Gastroesophageal sphincter (tissue), 3 donors: ENCODE results near the gene HSPA12A.

Experiments used
- CTCF ChIP-seq, 4 experiments: fragments of 200-600 bp in 2 of 4; fragments of 450-650 bp in 2 of 4; sonication (generic) in 1 of 4; IDR thresholded peaks; one replicate each; pipeline ENCODE4 v1.5.1; 2017 to 2019; ENCODE audit warnings: antibody characterized with exemption in 4 of 4, mild to moderate bottlenecking in 2 of 4, moderate library complexity in 2 of 4
- POLR2A ChIP-seq, 2 donors: fragments of 450-650 bp; IDR thresholded peaks; one replicate each; pipeline ENCODE4 v1.6.1; 2017; ENCODE audit warnings: antibody characterized with exemption in 2 of 2, mild to moderate bottlenecking in 2 of 2, moderate library complexity in 1 of 2
- POLR2AphosphoS5 ChIP-seq: sonication (generic); formaldehyde crosslinking; IDR thresholded peaks from one replicate; pipeline ENCODE4 v1.6.1; 2017; ENCODE audit warnings: antibody characterized with exemption

- TF ChIP-seq CTCF (IDR thresholded peaks at IDR 0.05) (no peak), POLR2A (IDR thresholded peaks at IDR 0.05) (no peak), POLR2AphosphoS5 (no peak)
Measured at GRCh38 chr10:116689744-116690143, 52.6 kb downstream of the HSPA12A start.
